Measurements from ENCODE around the gene MMGT1. TPM values are rescaled to one million over a fixed set of nuclear protein-coding genes. Genes with fewer than 3 reads are reported as not detected.
A peak's percentile ranks its signal among the peaks of the same experiment; 100 is the strongest.

MMGT1 gene
- total and polyA plus RNA-seq, 9 donors = 12.1 to 30.3 (median 23.6) TPM

DNA sequence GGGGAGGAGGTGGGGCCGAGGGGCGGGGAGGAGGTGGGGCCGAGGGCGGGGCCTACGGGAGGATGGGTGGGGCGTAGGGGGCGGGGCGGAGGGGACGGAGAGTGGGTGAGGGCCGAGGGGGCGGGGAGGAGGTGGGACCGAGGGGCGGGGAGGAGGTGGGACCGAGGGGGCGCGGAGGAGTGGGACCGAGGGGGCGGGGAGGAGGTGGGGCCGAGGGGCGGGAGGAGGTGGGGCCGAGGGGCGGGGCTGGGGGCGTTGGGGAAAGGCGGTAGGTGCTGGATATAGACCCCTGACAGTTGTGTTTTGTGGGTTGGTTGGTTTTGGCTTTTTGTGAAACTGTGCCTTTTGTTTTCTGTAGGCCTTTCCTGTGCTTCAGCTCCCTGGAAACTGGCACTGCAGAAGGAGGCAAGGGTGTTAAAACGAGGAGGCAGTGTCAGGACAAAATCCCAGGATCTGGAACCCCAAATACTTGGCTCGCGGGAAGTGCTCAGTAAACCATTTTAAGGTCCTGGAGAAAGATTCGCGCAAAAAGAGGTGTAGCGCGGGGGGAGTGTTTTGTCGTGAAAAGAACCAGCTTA, 580 bp upstream of the MMGT1 start:
- H3K9me3 ChIP-seq = no peaks in the 10 kb centered on the region
- peak overlapping the region in 1 of 2 donors; percentile 64 for H3K27ac ChIP-seq
- DNase-seq = peak; percentile 73 to 86 (median 82)
- no peaks in the 10 kb centered on the region for H3K27me3 ChIP-seq
- intact Hi-C loops (cut with DNase I) = no loop called here
- H3K36me3 ChIP-seq = no peaks in the 10 kb centered on the region
- peak overlapping the region; percentile 35 for H3K4me3 ChIP-seq
- 26 to 46% (median 35%) methylated on average over 26 to 27 of the region's 32 CpGs for WGBS, 3 donors
- H3K4me1 ChIP-seq (ENCODE audit: insufficient read depth) = no peaks in the 10 kb centered on the region
- TF ChIP-seq POLR2A (IDR thresholded peaks at IDR 0.05) (no peak), EP300 (IDR thresholded peaks at IDR 0.05) (no peak)
- TF ChIP-seq, protein P1, sequence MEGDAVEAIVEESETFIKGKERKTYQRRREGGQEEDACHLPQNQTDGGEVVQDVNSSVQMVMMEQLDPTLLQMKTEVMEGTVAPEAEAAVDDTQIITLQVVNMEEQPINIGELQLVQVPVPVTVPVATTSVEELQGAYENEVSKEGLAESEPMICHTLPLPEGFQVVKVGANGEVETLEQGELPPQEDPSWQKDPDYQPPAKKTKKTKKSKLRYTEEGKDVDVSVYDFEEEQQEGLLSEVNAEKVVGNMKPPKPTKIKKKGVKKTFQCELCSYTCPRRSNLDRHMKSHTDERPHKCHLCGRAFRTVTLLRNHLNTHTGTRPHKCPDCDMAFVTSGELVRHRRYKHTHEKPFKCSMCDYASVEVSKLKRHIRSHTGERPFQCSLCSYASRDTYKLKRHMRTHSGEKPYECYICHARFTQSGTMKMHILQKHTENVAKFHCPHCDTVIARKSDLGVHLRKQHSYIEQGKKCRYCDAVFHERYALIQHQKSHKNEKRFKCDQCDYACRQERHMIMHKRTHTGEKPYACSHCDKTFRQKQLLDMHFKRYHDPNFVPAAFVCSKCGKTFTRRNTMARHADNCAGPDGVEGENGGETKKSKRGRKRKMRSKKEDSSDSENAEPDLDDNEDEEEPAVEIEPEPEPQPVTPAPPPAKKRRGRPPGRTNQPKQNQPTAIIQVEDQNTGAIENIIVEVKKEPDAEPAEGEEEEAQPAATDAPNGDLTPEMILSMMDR (IDR thresholded peaks at IDR 0.05) = no peak

DNA sequence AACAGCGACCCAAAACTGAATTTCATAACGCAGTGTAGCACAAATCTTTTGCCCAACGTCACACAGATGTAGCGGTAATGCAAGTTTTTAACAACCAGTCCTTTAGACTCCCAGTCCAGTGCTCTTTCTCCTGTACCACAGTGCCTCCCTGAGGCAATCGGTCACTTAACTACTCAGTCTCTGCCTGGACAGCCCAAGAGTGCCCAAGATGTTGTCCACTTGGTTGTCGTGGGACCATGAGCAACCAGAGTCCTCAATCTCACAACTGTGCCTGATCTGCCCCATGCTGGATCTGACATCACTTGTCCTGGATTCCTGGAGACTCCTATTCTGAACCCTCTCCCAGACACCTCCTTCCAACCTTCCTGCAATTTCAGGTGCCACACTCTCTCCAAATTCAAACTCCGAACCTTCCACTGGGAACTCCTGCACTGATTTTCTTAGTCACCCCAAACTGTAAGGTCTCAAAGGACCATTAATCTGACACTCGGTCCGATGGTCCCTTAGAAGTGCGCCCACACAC, 702 bp downstream of the MMGT1 start:
- Histone ChIP-seq H3K36me3 (no peaks in the 10 kb centered on the region), H3K4me1 (ENCODE audit: insufficient read depth) (no peaks in the 10 kb centered on the region), H3K4me3 (peak overlapping the region; percentile 66), H3K27me3 (no peaks in the 10 kb centered on the region), H3K9me3 (no peaks in the 10 kb centered on the region), H3K27ac (peak overlapping the region; percentile 47 to 77)
- TF ChIP-seq EP300 (IDR thresholded peaks at IDR 0.05) = no peak
- no peak for TF ChIP-seq POLR2A (IDR thresholded peaks at IDR 0.05)
- TF ChIP-seq, protein P1 (IDR thresholded peaks at IDR 0.05) = no peak
- 24 to 37% (median 32%) methylated on average over 10 of the region's 10 CpGs for WGBS, 3 donors
- intact Hi-C loops (cut with DNase I) = no loop called here
- DNase-seq = peak in 2 of 5 donors; percentile 9 to 25

DNA sequence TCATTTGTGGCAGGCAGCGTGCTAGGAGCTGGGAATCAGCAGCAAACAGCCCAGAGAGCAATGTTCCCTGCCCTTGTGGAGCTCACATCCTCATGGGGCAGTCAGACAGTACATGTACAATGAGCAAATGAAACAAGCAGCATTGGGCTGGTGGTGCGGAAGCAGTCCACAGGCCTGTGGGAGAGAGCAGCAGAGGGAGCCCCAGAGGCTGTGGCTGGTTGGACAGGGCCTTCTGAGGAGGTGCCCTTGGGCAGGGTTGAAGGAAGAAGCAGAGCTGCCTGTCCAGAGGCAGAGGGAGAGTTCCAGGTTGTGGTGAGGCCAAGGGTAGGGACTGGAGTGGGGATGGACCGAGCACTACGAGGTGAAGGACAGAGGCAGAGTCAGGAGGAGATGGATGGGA, 22.5 kb downstream of the MMGT1 start:
- Histone ChIP-seq H3K27me3 (no peaks in the 10 kb centered on the region), H3K4me3 (no peak overlapping the region), H3K9me3 (no peaks in the 10 kb centered on the region), H3K36me3 (no peaks in the 10 kb centered on the region), H3K4me1 (ENCODE audit: insufficient read depth) (no peaks in the 10 kb centered on the region), H3K27ac (no peak overlapping the region)
- no peak for DNase-seq
- WGBS, 3 donors = 59 to 70% (median 68%) methylated on average over 4 of the region's 4 CpGs
- intact Hi-C loops (cut with DNase I) = no loop called here
- TF ChIP-seq, protein P1 (IDR thresholded peaks at IDR 0.05) = no peak
- TF ChIP-seq EP300 (IDR thresholded peaks at IDR 0.05) (no peak), POLR2A (IDR thresholded peaks at IDR 0.05) (no peak)

DNA sequence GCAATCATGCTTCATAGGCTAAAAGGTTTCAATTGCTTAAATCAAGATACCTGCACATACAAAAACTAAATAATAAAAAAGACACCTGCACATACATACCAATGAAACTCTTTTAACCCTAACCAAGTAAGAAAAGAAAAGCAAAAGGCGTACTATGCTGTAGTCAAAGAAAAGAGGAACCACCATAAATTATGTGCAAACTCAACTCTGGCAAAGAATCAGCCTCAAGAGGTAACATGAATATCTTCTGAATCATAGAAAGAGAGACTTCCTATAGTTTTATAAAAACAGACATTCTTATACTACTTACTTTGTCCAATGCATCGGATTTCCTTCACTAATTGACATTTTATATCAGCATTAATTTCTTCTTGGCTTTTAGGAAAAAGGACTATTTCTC, 29.3 kb downstream of the MMGT1 start:
- Histone ChIP-seq H3K27ac (no peak overlapping the region), H3K27me3 (no peaks in the 10 kb centered on the region), H3K9me3 (no peaks in the 10 kb centered on the region), H3K36me3 (no peaks in the 10 kb centered on the region), H3K4me1 (ENCODE audit: insufficient read depth) (no peaks in the 10 kb centered on the region), H3K4me3 (no peak overlapping the region)
- DNase-seq = no peak
- TF ChIP-seq POLR2A (IDR thresholded peaks at IDR 0.05) (no peak), EP300 (IDR thresholded peaks at IDR 0.05) (no peak)
- TF ChIP-seq, protein P1 (IDR thresholded peaks at IDR 0.05) = no peak
- intact Hi-C loops (cut with DNase I) = no loop called here
- 70 to 80% (median 79%) methylated on average over 2 of the region's 2 CpGs for WGBS, 3 donors
